Measurements from ENCODE around the gene PNKP.

The PNKP gene

DNA sequence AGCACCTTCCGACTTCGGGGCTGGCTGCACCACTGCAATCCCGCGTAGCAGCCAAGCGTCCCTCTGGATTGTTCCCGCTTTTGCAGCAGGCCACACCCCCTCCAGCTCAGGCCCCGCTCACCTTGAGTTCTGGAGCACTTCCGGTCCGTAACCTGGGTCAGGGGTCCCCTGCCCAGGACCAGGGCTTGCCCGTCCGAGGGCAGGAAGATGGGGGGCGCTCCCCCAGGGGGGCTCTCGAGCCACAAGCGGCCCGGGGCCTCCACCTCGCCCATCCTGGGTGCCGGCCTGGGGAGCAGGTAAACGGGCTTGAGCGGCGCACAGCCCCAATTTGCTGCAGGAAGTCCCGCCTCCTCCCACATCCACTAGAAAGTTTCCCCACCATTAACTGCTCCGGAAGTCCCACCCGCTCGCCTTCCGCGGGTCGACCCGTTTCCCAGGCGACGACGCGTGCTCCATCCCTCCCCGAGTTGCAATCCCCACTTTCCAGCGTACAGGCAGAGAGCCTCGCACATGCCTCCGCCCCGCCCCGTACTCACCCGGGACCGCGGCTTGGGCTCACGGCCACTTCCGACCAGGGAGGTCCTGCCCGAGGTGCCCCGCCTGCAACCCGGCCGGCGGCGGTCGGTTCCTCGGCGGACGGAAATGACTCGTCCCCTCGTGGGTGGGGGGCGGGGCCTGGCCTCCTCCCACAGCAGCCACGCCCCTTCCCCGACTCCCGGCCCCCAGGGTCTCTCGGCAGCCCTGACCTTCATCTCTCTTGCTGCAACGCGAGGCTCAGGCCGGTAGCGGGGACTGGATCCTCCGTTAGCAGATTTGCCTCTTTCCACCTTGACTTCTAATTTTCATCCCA, at the start of gene PNKP:
PNKP (minus strand) TSS at position 644 of the 850 bp plus-strand sequence; CDS start at position 272, 372 bp downstream.
- peak; percentile 90 to 97 (median 92) for DNase-seq

DNA sequence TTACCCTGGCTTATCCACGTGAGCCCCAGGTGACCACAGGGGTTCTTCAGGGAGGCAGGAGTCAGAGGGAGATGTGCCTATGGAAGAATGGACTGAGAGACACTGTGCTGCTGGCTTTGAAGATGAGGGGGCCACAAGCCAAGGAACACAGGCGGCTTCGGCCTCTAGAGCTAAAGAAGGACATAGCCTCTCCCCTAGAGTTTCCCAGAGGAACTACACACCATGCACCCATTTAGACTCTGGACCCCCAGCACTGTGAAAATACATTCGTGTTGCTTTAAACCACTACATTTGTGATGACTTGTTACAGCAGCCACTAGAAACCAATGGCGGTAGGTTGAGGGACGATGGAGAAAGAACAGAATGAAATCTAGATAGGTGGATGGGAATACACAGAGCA, 47.9 kb upstream of the PNKP start:
- DNase-seq, result no peak

DNA sequence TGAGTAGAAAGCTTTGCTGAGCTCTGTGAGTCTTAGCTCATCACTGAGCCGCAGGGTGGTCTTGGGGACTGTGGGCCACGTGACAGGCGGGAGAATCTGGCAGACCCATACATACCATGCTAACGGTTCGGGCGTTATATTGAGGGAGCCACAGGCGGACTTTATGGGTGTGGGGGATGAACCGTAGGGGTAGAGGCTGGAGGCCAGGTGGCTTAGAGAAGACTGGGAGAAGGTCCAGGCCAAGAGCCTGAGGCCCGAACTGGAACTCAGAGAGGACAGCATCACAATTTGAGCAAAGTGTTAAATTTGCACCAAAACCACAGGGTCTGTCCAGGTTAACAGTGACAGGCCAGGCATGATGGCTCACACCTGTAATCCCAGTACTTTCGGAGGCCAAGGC, 46.3 kb upstream of the PNKP start:
- no peak for DNase-seq

DNA sequence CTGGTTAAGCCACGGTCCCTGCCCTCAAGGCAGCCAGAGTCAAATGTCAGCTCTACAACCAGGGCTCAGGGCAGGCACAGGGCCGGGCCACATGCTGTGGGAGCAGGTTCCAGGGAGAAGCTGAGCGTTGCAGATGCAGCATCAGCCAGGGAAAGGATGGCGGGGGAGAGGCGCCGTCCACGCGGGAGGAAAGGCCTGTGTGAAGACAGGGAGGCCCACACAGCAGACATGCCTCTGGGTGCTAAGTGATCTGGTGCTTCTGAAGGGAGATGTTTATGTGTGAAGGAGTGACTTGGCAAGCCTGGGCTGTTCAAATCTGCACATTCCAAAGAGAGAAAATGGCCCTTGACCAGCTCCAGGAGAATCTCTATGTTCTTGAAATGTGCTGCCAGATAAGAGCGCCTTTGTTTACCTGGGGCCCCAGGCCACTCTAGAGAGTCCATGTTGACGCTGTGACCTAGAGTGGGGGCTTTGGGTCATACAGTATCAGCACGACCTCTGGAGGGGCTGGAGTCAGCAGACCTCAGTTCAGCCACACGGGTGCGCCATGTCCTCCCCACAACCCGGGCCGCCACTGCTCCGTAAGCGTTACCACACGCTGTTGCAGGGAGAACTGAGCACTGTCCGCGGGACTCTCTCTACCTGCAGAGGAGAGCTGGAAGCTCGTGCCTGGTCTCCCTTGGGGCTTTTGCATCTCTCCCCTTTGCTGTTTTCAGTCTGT, 45.7 kb upstream of the PNKP start:
- no peak for DNase-seq

DNA sequence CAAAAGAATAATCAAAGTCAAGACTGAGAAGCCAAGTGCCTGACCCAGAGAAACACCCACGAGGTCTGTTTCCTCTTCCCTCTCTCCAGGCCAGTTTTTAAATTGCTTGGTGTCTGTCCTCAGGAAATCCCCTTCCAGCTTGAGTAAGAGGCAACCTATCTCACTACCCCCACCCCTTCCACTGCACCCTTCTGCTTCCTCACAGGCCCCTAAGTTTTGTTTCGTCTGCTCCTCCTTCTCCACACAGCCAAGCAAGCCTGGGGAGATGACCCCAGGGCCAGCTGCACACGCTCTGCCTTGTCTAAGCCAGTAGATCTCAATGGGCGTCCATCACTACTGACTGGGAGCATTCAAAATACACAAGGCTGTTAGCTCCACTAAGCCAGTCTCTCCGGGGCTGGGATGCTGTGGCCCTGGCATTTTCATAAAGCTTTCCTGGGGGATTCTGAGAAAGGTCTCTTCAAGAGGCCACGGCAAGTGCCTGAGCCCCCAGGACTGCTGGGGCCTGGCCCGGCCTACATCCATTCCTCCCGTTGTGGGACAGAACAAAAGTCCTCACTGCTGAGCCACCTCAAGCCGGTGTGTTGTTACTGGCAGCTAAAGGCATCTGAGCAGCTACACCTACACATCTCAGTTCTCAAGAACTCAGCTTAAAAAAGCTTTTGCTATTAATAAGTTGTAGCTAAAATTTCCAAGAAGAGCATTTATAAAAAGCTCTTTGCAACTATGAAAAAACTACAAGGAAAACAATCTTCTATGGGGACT, 44.2 kb upstream of the PNKP start:
- peak; percentile 90 to 95 (median 92) for DNase-seq

DNA sequence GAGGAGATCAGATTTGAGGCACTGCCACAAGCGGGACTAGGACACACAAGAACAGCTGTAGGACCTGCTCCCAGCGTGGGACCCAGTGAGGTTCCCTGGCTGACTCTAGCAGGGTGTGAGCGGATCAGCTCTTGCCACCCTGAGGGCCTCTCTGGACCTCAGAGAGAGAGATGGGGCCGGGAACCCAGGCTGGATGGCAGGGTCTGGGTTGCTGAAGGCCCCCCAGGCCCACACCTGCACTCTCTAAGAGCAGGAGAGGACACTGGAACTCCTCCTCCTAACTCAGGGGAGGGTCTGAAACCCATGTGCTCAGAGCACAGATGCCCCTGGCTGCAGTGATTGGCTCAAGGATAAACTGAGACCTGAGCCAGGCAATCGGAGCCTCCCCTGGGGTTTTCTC, 42.8 kb upstream of the PNKP start:
- no peak for DNase-seq

DNA sequence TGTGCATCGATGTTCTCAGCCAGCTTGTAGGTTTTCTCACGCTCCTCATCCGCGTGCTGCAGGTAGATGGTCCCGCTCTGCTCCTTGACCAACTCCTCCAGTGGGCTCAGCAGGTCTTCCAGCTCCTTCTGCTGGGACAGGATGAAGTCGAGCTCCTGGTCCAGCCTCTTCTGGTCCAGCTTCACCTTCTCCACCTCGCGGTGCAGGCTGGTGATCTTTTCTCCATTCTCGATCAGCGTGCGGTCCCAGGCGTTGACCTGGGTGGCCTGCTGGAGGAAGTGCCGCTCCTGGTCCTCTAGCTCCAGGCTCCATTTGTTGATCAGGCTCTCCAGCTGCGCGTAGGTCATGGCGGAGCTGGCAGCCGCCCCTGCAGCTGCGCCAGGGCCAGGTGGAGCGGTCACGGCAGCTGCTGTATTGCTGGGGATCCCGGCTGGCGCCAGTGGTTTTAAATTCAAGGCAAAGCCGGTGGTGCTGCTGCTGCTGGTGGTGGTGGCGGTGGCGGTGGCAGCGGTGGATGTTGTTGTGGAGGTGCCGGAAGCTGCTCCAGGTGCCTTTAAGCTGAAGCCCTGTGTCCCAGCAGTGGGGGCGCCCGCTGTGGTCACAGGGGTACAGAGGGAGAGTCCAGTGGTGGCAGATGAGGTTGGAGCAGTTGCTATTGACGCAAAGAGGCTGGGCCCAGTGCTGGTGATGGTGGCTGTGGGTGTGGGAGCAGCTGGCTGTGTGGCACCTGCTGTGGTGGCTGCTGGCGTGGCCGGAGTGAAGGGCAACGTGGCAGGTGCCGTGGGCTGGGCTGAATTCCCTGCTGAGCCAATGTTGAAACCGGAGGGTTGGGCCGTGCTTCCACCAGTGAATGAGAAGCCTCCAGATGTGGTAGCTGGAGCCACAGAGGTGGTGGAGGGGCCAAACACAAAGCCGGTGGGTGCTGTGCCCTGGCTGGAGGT, 41.4 kb upstream of the PNKP start:
- DNase-seq, result no peak

DNA sequence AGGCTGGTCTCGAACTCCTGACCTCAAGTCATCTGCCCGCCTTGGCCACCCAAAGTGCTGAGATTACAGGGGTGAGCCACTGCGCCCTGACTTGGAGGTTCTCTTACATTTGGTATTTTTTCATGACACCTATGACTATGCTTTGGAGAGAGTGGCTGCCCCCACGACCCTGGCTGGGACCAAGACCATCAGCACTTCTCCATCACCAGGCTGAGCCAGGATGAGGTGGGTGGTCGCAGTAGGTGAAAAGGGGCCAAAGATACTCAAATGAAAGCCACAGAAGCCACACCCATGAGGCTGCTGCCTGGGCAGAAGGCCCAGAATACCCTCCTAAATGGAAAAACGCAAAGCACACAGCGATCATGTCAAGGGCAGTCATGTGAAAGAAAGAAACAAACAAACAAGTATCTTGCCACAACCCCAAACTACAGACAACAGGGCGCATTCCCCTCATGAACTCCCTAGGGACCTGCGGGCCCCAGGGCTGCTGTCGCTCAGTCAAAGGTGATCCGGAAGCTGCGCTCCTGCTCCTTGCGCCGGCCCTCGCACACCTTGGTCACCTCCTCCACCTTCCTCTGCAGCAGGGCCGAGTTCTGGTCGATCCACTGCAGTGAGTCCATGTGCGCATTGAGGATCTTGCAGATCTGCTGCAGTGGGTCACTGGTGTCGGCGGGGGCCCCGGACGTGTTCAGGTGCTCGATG, 40.5 kb upstream of the PNKP start:
- no peak for DNase-seq

DNA sequence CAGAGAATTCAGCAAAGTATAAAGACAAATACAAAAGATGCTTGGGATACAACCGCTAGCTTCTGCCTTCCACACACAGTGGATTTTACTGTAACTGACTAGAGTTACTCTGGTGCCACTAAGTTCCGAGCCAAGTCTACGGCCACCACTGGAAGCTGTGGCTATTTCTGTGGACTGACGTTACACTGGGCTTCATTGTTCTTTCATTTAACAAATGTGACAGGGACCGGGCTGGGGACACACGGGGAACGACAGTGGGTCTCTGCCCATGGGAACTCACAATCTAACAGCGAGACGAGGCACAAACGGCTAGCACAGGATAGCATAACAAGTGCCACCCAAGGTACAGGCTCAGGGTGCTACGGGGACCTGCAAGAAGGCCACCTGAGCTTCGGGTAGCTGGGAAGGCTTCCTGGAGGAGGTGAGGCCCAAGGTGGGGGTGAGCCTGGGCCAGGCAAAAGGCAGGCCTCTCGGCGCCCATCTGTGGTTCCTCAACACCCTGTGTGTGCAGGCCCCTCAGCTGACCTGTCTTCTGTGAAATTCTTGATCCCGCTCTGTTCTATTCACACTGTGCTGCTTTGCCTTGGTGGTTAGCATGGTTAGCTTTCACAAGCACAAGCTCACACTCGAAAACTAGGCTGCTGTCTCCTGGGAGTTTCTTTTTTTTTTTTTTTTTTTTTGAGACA, 39.6 kb upstream of the PNKP start:
- no peak for DNase-seq

DNA sequence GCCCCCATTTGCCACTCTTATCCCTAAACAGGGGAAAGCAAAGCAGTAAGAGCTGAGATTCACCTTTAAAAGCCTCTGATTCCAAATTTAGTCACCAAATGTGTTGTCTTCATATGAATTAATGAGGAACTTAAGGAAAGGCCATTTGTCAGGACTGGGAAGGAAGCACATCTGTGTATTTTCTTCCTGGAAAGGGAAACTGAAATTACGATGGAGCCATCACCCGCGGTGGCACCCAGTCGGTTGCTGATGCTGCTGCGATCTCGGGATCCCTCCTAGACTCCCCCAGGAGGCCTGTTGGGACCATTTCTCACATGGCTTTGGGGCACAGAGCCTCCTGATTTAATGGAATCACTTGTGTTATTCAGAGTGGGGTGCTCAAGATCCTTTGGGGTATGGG, 36.8 kb upstream of the PNKP start:
- peak; percentile 86 to 94 (median 88) for DNase-seq

DNA sequence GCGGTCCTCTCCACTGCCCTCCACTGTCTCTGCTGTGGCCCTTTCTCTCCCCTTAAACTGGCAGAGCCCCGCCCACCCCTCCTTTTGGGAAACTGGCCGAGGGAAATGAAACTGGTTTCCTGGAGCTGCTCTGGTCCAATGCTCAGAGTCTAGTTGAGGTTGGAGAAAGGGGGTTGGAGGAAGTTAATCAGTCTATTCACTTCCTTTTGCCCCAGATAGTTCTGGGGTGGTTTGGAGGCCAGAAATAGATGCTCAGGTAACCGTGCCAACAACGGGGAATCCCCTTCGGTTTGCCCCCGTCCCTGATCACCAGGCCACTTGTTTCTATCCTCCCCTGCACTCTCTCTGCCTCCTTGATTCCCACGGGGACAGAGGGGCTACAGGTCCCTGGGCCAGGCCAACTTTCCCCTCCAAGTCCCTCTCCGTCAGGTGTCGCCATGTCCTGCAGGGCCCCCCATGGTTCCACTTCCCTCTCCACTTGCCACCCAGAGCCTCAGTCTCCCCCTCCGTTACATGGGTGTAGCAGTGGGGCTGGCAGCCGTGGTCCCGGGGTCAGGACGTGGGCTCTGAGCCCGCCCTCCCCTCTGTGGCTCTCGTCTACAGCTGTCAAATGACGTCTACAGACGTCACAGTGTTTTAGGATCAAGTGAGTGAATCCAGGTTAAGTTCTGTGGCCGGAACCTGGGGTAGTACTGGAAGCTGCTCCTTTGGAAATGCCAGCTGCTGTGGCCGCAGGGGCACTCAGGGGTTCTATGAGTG, 29.7 kb upstream of the PNKP start, which contains the start of gene IL4I1:
IL4I1 (minus strand) TSS at position 25 of the 759 bp plus-strand sequence. CDS start 727 bp downstream, outside the sequence.
- DNase-seq, result peak; percentile 94 to 96 (median 95)

DNA sequence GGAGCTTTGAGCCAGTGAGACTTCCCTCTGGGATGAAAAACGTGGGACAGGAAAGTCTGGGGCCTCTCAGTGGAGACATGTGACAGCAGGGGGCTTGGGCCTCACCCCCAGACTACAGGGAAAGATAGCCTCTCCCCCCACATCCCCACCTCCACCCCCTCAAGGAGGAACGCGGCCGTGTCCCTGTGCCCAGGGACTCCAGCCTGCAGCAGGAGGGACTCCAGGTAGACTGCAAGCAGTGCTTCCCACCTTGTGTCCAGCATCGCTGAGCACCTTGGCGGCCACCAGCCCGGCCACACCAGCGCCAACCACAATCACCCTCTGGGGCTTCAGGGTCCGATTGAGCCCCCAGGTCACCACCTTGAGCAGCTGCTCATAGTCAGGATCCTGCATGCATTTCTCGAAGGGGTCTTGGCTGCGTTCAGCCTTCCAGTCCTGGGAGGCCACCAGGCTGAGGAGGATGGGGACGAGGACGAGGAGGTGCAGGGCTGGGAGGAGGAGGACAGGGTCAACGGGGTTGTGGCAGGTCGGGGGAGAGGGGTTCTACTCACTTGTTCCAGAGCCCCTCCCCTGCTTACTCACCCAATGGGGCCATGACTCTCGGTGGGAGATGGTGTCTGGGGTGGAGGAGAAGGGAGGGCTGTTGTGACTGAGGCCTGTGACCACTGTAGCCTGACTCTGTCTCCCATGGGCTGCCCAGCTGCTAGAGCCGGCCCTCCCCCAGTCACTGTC, 28.4 kb upstream of the PNKP start:
- DNase-seq, result peak; percentile 38 to 53 (median 43)

DNA sequence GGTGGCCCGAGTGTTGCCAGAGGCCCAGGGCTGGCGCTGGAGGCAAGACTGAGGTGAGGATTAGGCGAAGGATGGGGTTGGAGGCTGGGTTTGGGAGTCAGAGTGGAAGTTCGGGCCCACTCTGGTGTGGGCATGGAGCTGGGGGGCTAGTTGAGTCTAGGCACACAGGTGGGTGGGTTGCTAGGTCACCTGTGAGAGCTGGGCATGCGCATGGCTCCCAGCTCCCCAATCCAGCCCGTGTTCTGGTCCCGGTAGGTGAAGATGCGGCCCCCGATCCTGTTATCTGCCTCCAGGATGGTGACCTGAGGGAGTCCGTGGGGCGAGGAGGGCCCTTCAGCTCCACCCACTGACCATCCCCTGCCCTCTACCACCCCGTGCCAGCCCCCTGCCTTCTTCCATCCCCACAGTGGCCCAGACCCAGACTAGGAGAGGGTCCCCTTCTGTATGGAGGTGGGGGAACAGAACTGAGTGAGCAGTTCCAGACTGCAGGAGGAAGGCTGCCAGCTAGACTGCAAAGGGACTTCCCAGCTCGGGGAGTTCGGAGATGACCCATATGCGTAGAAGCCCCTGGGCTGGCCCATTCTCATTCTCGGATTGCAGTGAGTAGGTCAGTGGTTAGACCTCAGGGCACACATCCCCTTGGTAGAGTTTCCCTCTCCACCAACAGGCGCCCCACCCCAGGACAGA, 27.6 kb upstream of the PNKP start:
- DNase-seq, result peak; percentile 94 to 96 (median 94)

DNA sequence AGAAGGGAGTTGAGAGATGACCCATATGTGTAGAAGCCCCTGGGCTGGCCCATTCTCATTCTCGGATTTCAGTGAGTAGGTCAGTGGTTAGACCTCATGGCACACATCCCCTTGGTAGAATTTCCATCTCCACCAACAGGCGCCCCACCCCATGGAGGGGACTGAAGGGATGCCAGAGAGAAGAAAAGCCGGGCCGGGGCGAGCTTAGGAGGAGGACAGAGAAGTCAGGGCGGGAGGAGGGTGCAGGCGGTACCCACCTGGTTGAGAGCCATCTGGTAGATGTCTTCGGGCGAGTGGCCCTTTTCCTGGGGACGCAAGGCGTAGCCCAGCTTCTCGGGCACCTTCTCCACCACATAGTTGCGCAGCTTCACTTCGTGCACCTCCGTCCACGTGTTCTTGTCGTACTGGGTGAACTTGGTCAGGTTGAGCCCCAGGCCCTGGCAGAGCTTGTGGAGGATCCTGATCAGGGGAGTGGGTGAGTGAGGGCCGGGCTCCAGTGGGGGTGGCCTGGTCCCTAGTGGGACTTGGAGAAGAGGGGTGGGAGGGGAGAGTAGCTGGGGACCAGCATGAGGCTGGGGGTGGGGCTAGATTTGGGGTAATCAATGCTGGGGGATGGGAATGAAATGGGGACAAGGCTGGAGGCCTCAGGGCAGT, 26.8 kb upstream of the PNKP start:
- no peak for DNase-seq

DNA sequence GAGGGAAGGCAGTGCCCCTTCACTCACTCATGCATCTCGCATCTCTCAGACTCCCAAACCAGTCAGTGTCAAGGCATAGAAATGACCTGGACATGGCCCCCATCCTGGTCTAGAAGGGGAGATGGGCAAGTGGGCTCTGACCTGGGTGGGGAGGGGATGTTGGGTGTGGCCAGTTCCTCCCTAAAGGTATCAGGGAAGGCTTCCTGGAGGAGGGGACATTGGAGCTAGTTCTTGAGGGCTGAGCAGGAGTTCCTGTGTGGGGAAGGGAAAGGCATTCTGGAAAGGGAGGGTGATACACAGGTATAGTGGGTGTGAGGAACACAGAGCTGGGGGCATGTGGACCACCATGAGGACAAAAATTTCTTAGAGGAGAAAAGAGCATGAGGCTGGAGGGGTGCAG, 25.3 kb upstream of the PNKP start:
- DNase-seq, result no peak

DNA sequence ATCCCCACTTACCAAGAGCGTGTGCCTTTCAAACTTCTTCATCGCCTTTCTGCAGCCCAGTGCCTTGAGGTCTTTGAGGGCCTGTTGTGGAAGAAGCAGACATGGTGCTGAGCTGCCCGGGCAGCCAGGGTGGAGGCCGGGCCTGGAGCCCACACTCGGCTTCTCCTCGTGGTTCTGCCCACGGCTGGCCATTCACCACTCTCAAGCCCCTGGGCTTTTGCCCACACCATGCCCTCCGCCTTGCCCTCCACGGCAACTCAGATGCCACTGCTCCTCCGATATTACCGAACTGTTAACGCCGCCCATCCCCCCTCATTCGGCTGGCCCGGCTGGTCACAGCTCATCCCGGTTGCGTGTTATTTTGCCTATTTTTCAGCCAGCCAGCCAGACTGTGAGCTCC, 24.0 kb upstream of the PNKP start:
- DNase-seq, result no peak

DNA sequence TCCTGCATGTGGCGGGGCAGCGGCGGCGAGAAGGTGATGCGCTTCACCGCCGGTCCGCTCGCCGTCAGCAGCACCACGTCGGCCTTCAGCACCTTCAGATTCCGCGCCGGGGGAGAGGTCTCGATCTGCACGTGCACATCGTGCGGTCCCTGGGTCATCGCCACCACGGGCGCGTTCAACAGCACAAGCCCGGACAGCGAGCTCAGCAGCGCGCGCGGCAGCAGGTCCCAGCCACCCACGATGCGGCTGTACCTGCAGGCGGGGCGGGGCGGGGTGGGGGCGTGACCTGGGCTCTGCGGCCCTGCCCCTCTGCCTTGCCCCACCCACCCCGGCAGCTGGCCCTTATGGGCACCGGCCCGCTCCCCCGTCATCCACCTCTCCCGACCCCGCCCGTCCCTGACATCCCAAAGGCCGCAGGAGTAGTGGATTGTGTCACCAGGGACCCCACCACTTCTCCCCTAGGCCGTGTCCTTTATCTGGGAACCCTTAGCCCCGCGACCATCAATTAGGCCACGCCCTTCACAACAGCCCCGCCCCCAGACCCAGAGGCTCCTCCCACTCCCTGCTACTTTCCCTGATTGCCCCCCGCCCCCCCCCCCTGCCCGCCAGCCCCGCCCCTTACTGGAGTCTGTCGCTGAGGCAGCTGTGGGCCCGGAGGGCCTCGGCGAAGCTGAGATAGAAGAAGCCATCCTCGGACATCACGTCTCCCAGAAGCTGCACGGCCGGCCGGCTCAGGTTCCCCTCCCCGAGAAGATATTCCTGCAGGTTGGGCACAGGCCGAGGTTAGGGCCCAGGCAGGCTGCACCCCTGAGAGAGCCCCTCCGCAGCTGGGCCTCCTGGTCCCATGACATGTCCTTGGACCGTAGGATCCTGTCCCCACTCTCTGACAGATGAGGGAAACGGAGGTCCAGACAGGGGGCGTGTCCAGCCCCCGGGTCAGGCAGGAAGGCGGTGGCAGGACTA, 23.3 kb upstream of the PNKP start:
- DNase-seq, result peak in 1 of 3 donors; percentile 64

Measured in suppressor macrophage treated with lipopolysaccharide for 1 hour (primary cell).